ENCODE results near the gene LIPJ.

Gene LIPJ

GRCh38 chr10:88586462-88586861 is at the start of gene LIPJ:
LIPJ (plus strand) TSS chr10:88586762; CDS start chr10:88590688, 3,926 bp downstream.
- Histone ChIP-seq H3K4me3 (ENCODE audit: low read depth in 1 of 2, low read length in 2 of 2) (no peak within 1 kb of the TSS), H3K36me3 (ENCODE audit: insufficient read depth, low read length) (no peaks in the 10 kb centered on the region), H3K27me3 (ENCODE audit: control insufficient read depth in 1 of 2, insufficient read depth in 2 of 2, low read length in 2 of 2) (no peaks in the 10 kb centered on the region), H3K9me3 (ENCODE audit: low read length) (no peaks in the 10 kb centered on the region), H3K4me1 (ENCODE audit: insufficient read depth, low read length) (peaks cover 12% of the 10 kb centered on the region), H3K27ac (ENCODE audit: low read depth, low read length) (no peak within 1 kb of the TSS), H3K9ac (ENCODE audit: low read length) (no peak within 1 kb of the TSS)

DNA sequence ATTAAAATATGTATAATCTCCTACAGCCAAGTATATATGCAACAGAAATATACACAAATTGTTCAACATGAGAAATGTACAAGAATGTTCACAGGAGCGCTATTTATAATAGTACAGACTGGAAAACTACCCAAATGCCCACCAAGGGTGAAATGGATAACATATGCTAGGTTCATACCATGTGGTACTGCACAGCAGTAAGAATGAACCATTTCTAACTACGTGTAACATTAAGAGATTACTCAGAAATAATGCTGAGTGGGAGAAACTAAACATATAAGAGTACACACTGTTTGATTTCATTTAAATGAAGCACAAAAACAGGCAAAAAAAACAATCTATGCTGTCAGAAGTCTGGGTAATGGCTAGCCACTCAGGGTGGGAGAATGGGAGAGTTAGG is 49.2 kb upstream of the LIPJ start:
- no peak overlapping the region for H3K9ac ChIP-seq (ENCODE audit: low read length)
- no peak overlapping the region for H3K27ac ChIP-seq (ENCODE audit: low read depth, low read length)
- H3K4me3 ChIP-seq (ENCODE audit: low read depth in 1 of 2, low read length in 2 of 2), result no peak overlapping the region
- H3K27me3 ChIP-seq (ENCODE audit: control insufficient read depth in 1 of 2, insufficient read depth in 2 of 2, low read length in 2 of 2), result no peaks in the 10 kb centered on the region
- no peaks in the 10 kb centered on the region for H3K4me1 ChIP-seq (ENCODE audit: insufficient read depth, low read length)
- H3K36me3 ChIP-seq (ENCODE audit: insufficient read depth, low read length), result no peaks in the 10 kb centered on the region
- H3K9me3 ChIP-seq (ENCODE audit: low read length), result no peaks in the 10 kb centered on the region

- H3K4me1 ChIP-seq (ENCODE audit: insufficient read depth, low read length), result no peaks in the 10 kb centered on the region
- H3K4me3 ChIP-seq (ENCODE audit: low read depth in 1 of 2, low read length in 2 of 2), result no peak overlapping the region
- no peak overlapping the region for H3K9ac ChIP-seq (ENCODE audit: low read length)
- no peaks in the 10 kb centered on the region for H3K27me3 ChIP-seq (ENCODE audit: control insufficient read depth in 1 of 2, insufficient read depth in 2 of 2, low read length in 2 of 2)
- H3K9me3 ChIP-seq (ENCODE audit: low read length), result no peaks in the 10 kb centered on the region
- H3K36me3 ChIP-seq (ENCODE audit: insufficient read depth, low read length), result no peaks in the 10 kb centered on the region
- no peak overlapping the region for H3K27ac ChIP-seq (ENCODE audit: low read depth, low read length)
Measured at GRCh38 chr10:88538048-88538447, 48.5 kb upstream of the LIPJ start.

DNA sequence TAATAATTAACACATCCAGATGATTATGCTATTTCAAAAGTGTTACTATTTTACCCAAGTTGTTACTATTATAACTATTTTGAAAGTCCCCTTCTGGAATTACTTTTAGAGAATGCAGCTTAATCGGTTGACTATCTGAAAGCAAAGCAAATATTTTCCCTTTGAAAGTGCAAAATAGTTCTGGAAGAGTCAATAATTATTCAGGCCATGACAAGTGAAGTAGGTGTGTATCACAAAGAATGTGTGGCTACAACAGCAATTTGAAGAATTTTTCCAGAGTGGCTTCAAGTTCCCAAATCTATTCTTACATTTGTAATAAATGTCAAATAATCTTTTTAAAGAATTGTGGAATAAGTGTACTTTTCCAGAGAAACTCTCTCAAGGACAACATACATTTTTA is 46.2 kb upstream of the LIPJ start:
- H3K27ac ChIP-seq (ENCODE audit: low read depth, low read length), result no peak overlapping the region
- H3K36me3 ChIP-seq (ENCODE audit: insufficient read depth, low read length), result no peaks in the 10 kb centered on the region
- H3K4me1 ChIP-seq (ENCODE audit: insufficient read depth, low read length), result no peaks in the 10 kb centered on the region
- H3K4me3 ChIP-seq (ENCODE audit: low read depth in 1 of 2, low read length in 2 of 2), result no peak overlapping the region
- no peaks in the 10 kb centered on the region for H3K27me3 ChIP-seq (ENCODE audit: control insufficient read depth in 1 of 2, insufficient read depth in 2 of 2, low read length in 2 of 2)
- no peaks in the 10 kb centered on the region for H3K9me3 ChIP-seq (ENCODE audit: low read length)
- H3K9ac ChIP-seq (ENCODE audit: low read length), result no peak overlapping the region

- H3K27me3 ChIP-seq (ENCODE audit: control insufficient read depth in 1 of 2, insufficient read depth in 2 of 2, low read length in 2 of 2), result no peaks in the 10 kb centered on the region
- H3K9me3 ChIP-seq (ENCODE audit: low read length), result no peaks in the 10 kb centered on the region
- H3K27ac ChIP-seq (ENCODE audit: low read depth, low read length), result no peak overlapping the region
- no peak overlapping the region for H3K4me3 ChIP-seq (ENCODE audit: low read depth in 1 of 2, low read length in 2 of 2)
- H3K9ac ChIP-seq (ENCODE audit: low read length), result no peak overlapping the region
- no peaks in the 10 kb centered on the region for H3K36me3 ChIP-seq (ENCODE audit: insufficient read depth, low read length)
- H3K4me1 ChIP-seq (ENCODE audit: insufficient read depth, low read length), result no peaks in the 10 kb centered on the region
Measured at GRCh38 chr10:88541116-88541626, 45.4 kb upstream of the LIPJ start.

DNA sequence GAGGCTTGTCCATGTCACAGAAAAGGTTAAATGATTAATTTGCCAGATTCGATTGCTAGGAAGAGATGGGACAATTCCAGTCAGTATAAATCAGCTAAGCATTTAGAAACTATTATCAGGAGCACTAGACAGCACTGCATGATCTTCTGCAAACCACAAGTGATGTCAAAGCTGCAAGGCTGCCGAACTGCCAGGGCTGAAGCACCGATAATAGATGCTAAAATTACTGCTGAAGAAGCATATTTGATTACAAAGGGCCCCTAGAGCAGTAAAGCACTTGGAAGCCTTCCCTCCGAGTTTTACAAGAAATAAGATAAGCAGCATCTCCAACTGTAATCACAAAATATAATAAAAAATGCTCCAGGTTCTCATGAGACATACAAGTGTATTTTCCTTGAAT is 44.0 kb upstream of the LIPJ start:
- Histone ChIP-seq H3K27me3 (ENCODE audit: control insufficient read depth in 1 of 2, insufficient read depth in 2 of 2, low read length in 2 of 2) (no peaks in the 10 kb centered on the region), H3K36me3 (ENCODE audit: insufficient read depth, low read length) (no peaks in the 10 kb centered on the region), H3K9ac (ENCODE audit: low read length) (no peak overlapping the region), H3K9me3 (ENCODE audit: low read length) (no peaks in the 10 kb centered on the region), H3K27ac (ENCODE audit: low read depth, low read length) (no peak overlapping the region), H3K4me1 (ENCODE audit: insufficient read depth, low read length) (no peaks in the 10 kb centered on the region), H3K4me3 (ENCODE audit: low read depth in 1 of 2, low read length in 2 of 2) (no peak overlapping the region)

GRCh38 chr10:88544140-88544870 is 42.3 kb upstream of the LIPJ start:
- H3K36me3 ChIP-seq (ENCODE audit: insufficient read depth, low read length), result no peaks in the 10 kb centered on the region
- no peak overlapping the region for H3K4me3 ChIP-seq (ENCODE audit: low read depth in 1 of 2, low read length in 2 of 2)
- H3K27ac ChIP-seq (ENCODE audit: low read depth, low read length), result no peak overlapping the region
- H3K9me3 ChIP-seq (ENCODE audit: low read length), result no peaks in the 10 kb centered on the region
- H3K4me1 ChIP-seq (ENCODE audit: insufficient read depth, low read length), result no peaks in the 10 kb centered on the region
- H3K9ac ChIP-seq (ENCODE audit: low read length), result no peak overlapping the region
- H3K27me3 ChIP-seq (ENCODE audit: control insufficient read depth in 1 of 2, insufficient read depth in 2 of 2, low read length in 2 of 2), result no peaks in the 10 kb centered on the region

GRCh38 chr10:88545359-88545758 is 41.2 kb upstream of the LIPJ start:
- no peaks in the 10 kb centered on the region for H3K36me3 ChIP-seq (ENCODE audit: insufficient read depth, low read length)
- H3K9ac ChIP-seq (ENCODE audit: low read length), result no peak overlapping the region
- H3K9me3 ChIP-seq (ENCODE audit: low read length), result no peaks in the 10 kb centered on the region
- no peaks in the 10 kb centered on the region for H3K27me3 ChIP-seq (ENCODE audit: control insufficient read depth in 1 of 2, insufficient read depth in 2 of 2, low read length in 2 of 2)
- no peak overlapping the region for H3K27ac ChIP-seq (ENCODE audit: low read depth, low read length)
- H3K4me3 ChIP-seq (ENCODE audit: low read depth in 1 of 2, low read length in 2 of 2), result no peak overlapping the region
- H3K4me1 ChIP-seq (ENCODE audit: insufficient read depth, low read length), result no peaks in the 10 kb centered on the region

- Histone ChIP-seq H3K27me3 (ENCODE audit: control insufficient read depth in 1 of 2, insufficient read depth in 2 of 2, low read length in 2 of 2) (no peaks in the 10 kb centered on the region), H3K9me3 (ENCODE audit: low read length) (no peaks in the 10 kb centered on the region), H3K36me3 (ENCODE audit: insufficient read depth, low read length) (no peaks in the 10 kb centered on the region), H3K27ac (ENCODE audit: low read depth, low read length) (no peak overlapping the region), H3K4me1 (ENCODE audit: insufficient read depth, low read length) (no peaks in the 10 kb centered on the region), H3K9ac (ENCODE audit: low read length) (no peak overlapping the region), H3K4me3 (ENCODE audit: low read depth in 1 of 2, low read length in 2 of 2) (no peak overlapping the region)
Measured at GRCh38 chr10:88546497-88546896, 40.1 kb upstream of the LIPJ start.

DNA sequence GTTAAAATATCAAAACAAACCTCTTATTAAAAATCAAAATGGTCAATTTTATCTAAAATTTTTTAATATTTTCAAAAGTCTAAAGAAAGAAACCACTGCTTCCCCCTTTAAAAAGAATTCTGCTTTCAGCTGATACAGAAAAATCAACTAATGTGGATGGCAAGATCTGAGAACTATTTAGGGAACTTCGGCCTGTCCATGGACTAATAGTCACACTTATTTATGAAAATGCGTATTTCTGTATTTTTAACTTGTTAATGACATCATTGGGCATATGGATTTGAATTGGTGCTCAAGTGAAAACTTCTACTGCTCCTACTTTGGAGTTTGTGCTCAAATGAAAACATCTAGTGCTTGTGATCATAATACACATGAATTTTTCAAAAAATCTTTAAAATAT is 35.3 kb upstream of the LIPJ start:
- H3K4me3 ChIP-seq (ENCODE audit: low read depth in 1 of 2, low read length in 2 of 2), result no peak overlapping the region
- H3K27me3 ChIP-seq (ENCODE audit: control insufficient read depth in 1 of 2, insufficient read depth in 2 of 2, low read length in 2 of 2), result no peaks in the 10 kb centered on the region
- H3K4me1 ChIP-seq (ENCODE audit: insufficient read depth, low read length), result no peaks in the 10 kb centered on the region
- H3K9me3 ChIP-seq (ENCODE audit: low read length), result no peaks in the 10 kb centered on the region
- no peaks in the 10 kb centered on the region for H3K36me3 ChIP-seq (ENCODE audit: insufficient read depth, low read length)
- H3K9ac ChIP-seq (ENCODE audit: low read length), result no peak overlapping the region
- no peak overlapping the region for H3K27ac ChIP-seq (ENCODE audit: low read depth, low read length)

DNA sequence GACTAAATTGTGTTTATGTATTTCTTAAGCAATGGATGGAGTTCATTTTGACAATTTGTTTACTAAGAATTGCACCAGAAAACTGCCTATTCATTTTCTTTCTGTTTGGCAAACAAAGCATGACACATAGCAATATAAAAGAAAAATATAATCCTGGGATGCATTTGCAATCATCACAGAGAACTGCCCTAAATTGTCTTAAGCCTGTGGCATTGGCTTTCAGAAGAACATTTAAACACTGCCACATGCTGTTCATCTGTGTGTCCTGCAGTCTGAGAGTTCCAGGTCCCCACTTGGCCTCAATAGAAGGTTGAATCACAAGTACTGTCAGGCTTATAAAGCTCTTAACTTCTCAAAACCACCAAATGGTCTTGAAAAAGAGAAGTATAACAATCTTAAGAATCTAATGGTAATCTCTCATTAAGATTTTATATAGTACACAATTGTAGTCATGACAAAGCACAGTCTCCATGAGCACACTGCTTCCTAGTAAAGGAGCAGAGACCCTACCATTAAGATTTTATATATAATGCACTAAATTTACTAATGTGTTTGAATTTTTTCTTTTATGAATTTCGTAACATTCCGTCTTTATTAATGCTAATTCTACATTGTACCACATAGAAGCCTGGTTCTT is 33.3 kb upstream of the LIPJ start:
- Histone ChIP-seq H3K27ac (ENCODE audit: low read depth, low read length) (no peak overlapping the region), H3K9me3 (ENCODE audit: low read length) (no peaks in the 10 kb centered on the region), H3K9ac (ENCODE audit: low read length) (no peak overlapping the region), H3K4me1 (ENCODE audit: insufficient read depth, low read length) (no peaks in the 10 kb centered on the region), H3K36me3 (ENCODE audit: insufficient read depth, low read length) (no peaks in the 10 kb centered on the region), H3K27me3 (ENCODE audit: control insufficient read depth in 1 of 2, insufficient read depth in 2 of 2, low read length in 2 of 2) (no peaks in the 10 kb centered on the region), H3K4me3 (ENCODE audit: low read depth in 1 of 2, low read length in 2 of 2) (no peak overlapping the region)

Measured in muscle layer of colon (tissue), 2 donors.